A673 (cell line): Measurements from ENCODE around the gene XAGE1A.
"Not testable (repeated sequence)": the region's sequence is repeated elsewhere in the genome, so short reads cannot be mapped to it uniquely, and the experiment has no call there.

ENCODE experiments used
- CTCF ChIP-seq: fragments of 300-800, 200-600 bp; sonication (generic); conservative IDR thresholded peaks from 2 replicates; pipeline ENCODE4 v1.5.1; 2017; ENCODE audit warnings: low read depth, mild to moderate bottlenecking, antibody characterized with exemption, low read length, moderate library complexity, mixed read lengths
- EZH2 ChIP-seq: fragments of 200-600 bp; sonication (generic); IDR thresholded peaks from 2 replicates; pipeline ENCODE4 v1.6.1; 2017; ENCODE audit warnings: borderline replicate concordance, low read depth, mild to moderate bottlenecking, mixed read lengths, antibody characterized with exemption, low read length; ENCODE audit not compliant: poor library complexity, severe bottlenecking

- TF ChIP-seq CTCF, EZH2: not testable (repeated sequence)
Observed at GRCh38 chrX:52452031-52452430, 43.6 kb upstream of the XAGE1A start.
